ENCODE data around the gene ITPR1.

The ITPR1 gene

DNA sequence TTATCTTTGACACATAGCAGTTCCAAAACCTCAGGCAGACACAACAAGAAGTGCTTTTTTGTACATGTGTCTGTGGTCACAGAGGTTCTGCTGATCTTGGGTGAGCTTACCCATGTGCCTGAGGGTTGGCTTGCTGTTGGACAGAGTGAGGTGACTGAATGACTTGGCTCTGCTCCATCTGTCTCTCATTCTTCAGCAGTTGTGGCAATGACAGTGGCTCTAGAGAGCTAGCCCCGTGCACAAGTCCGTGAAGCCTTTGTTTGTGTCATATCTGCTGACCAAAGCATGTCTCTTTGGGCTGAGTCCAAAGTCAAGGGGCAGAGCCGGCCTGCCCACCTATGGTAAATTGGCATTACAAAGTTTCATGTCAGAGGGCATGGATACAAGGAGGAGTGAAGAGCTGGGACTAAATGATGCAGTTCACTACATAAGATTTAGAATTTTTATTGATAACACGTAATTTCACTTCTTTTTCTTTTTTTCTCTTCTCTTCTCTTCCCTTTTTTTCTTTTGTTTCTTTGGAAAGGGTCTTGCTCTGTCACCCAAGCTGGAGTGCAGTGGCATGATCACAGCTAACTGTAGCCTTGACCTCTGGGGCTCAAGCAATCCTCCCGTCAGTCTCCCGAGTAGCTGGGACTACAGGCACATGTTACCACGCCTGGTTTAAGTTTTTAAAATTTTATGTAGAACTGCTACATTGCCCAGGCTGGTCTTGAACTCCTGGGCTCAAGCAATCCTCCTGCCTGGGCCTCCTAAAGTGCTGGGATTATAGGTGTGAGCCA, 77.9 kb downstream of the ITPR1 start:
- H3K27me3 ChIP-seq (ENCODE audit: control insufficient read depth, insufficient read depth, low read length, poor library complexity, severe bottlenecking) = no peaks in the 10 kb centered on the region
- H3K4me3 ChIP-seq (ENCODE audit: insufficient read depth, low read depth, low read length) = no peak overlapping the region
- WGBS, 2 experiments = 89 to 94% methylated on average over 6 to 7 of the region's 7 CpGs
- no peaks in the 10 kb centered on the region for H3K9me3 ChIP-seq (ENCODE audit: control insufficient read depth, low read length)
- no peaks in the 10 kb centered on the region for H3K36me3 ChIP-seq (ENCODE audit: control insufficient read depth, insufficient read depth, low read length)
- H3K4me1 ChIP-seq (ENCODE audit: control insufficient read depth, insufficient read depth, low read length) = no peaks in the 10 kb centered on the region
- no peak overlapping the region for H3K27ac ChIP-seq (ENCODE audit: insufficient read depth, low read depth, low read length, poor library complexity, severe bottlenecking)

GRCh38 chr3:4571690-4572334, 78.7 kb downstream of the ITPR1 start:
- no peaks in the 10 kb centered on the region for H3K36me3 ChIP-seq (ENCODE audit: control insufficient read depth, insufficient read depth, low read length)
- H3K27ac ChIP-seq (ENCODE audit: insufficient read depth, low read depth, low read length, poor library complexity, severe bottlenecking) = no peak overlapping the region
- no peaks in the 10 kb centered on the region for H3K9me3 ChIP-seq (ENCODE audit: control insufficient read depth, low read length)
- H3K4me1 ChIP-seq (ENCODE audit: control insufficient read depth, insufficient read depth, low read length) = no peaks in the 10 kb centered on the region
- H3K27me3 ChIP-seq (ENCODE audit: control insufficient read depth, insufficient read depth, low read length, poor library complexity, severe bottlenecking) = no peaks in the 10 kb centered on the region
- WGBS, 2 experiments = 90 to 96% methylated on average over 1 of the region's 1 CpG
- H3K4me3 ChIP-seq (ENCODE audit: insufficient read depth, low read depth, low read length) = no peak overlapping the region

- H3K4me1 ChIP-seq (ENCODE audit: control insufficient read depth, insufficient read depth, low read length) = no peaks in the 10 kb centered on the region
- no peak overlapping the region for H3K4me3 ChIP-seq (ENCODE audit: insufficient read depth, low read depth, low read length)
- H3K9me3 ChIP-seq (ENCODE audit: control insufficient read depth, low read length) = no peaks in the 10 kb centered on the region
- no peaks in the 10 kb centered on the region for H3K36me3 ChIP-seq (ENCODE audit: control insufficient read depth, insufficient read depth, low read length)
- no peak overlapping the region for H3K27ac ChIP-seq (ENCODE audit: insufficient read depth, low read depth, low read length, poor library complexity, severe bottlenecking)
- WGBS, 2 experiments = 95% methylated on average over 2 of the region's 2 CpGs
- no peaks in the 10 kb centered on the region for H3K27me3 ChIP-seq (ENCODE audit: control insufficient read depth, insufficient read depth, low read length, poor library complexity, severe bottlenecking)
Measured at GRCh38 chr3:4573153-4573552, 80.0 kb downstream of the ITPR1 start.

- WGBS, 2 experiments = 94 to 97% methylated on average over 5 to 6 of the region's 6 CpGs
- H3K9me3 ChIP-seq (ENCODE audit: control insufficient read depth, low read length) = no peaks in the 10 kb centered on the region
Measured at GRCh38 chr3:4574426-4574965, 81.3 kb downstream of the ITPR1 start.

GRCh38 chr3:4575381-4575780, 82.2 kb downstream of the ITPR1 start:
- H3K4me3 ChIP-seq (ENCODE audit: insufficient read depth, low read depth, low read length) = no peak overlapping the region
- no peaks in the 10 kb centered on the region for H3K27me3 ChIP-seq (ENCODE audit: control insufficient read depth, insufficient read depth, low read length, poor library complexity, severe bottlenecking)
- H3K4me1 ChIP-seq (ENCODE audit: control insufficient read depth, insufficient read depth, low read length) = peaks cover under 1% of the 10 kb centered on the region
- no peaks in the 10 kb centered on the region for H3K9me3 ChIP-seq (ENCODE audit: control insufficient read depth, low read length)
- no peak overlapping the region for H3K27ac ChIP-seq (ENCODE audit: insufficient read depth, low read depth, low read length, poor library complexity, severe bottlenecking)
- H3K36me3 ChIP-seq (ENCODE audit: control insufficient read depth, insufficient read depth, low read length) = no peaks in the 10 kb centered on the region

More at GRCh38 chr3:4574426-4574965, 81.3 kb downstream of the ITPR1 start:
- Histone ChIP-seq H3K27me3 (ENCODE audit: control insufficient read depth, insufficient read depth, low read length, poor library complexity, severe bottlenecking) (no peaks in the 10 kb centered on the region), H3K4me3 (ENCODE audit: insufficient read depth, low read depth, low read length) (no peak overlapping the region), H3K27ac (ENCODE audit: insufficient read depth, low read depth, low read length, poor library complexity, severe bottlenecking) (no peak overlapping the region), H3K4me1 (ENCODE audit: control insufficient read depth, insufficient read depth, low read length) (no peaks in the 10 kb centered on the region), H3K36me3 (ENCODE audit: control insufficient read depth, insufficient read depth, low read length) (no peaks in the 10 kb centered on the region)

GRCh38 chr3:4577721-4578120, 84.6 kb downstream of the ITPR1 start:
- Histone ChIP-seq H3K27me3 (ENCODE audit: control insufficient read depth, insufficient read depth, low read length, poor library complexity, severe bottlenecking) (no peaks in the 10 kb centered on the region), H3K4me3 (ENCODE audit: insufficient read depth, low read depth, low read length) (no peak overlapping the region), H3K36me3 (ENCODE audit: control insufficient read depth, insufficient read depth, low read length) (no peaks in the 10 kb centered on the region), H3K9me3 (ENCODE audit: control insufficient read depth, low read length) (no peaks in the 10 kb centered on the region), H3K27ac (ENCODE audit: insufficient read depth, low read depth, low read length, poor library complexity, severe bottlenecking) (no peak overlapping the region), H3K4me1 (ENCODE audit: control insufficient read depth, insufficient read depth, low read length) (peaks cover 4% of the 10 kb centered on the region)
- 94% methylated on average over 3 of the region's 3 CpGs for WGBS, 2 experiments

DNA sequence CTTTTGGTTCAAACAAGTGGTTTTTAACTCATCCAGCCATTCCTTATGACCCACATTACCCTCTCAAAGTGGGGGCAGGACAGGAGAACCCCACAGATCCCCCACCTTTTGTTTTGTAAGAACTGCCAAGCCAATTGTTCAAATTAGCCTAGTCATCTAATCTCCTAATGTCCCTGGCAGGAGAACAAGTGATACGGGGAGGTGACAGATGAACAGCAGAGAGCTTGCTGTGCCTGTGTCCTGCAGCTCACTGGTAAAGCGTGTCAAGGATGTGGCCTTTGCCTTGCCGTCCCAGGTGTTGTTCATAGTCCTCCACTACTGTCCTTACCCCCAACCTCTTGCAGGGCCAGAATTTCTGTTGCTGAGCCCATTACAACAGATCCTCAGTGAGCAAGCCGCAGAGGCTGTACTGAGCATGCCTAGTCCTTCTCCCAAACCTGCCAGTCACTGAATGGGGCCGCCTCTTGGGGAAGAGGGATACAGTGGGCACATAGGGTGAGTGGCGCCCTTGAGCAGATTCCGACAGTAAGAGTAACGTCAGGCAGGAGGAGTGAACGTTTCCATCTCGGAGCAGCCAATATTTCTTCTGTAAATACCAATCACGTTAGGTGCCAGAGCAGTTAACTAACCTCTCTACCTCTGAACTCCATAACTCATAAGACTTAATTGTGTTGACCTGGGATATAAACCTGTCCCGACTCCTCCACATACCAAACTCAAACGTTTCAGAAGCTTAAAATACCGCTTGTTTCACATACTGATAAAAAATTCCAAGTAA, 87.4 kb downstream of the ITPR1 start:
- Histone ChIP-seq H3K27ac (ENCODE audit: insufficient read depth, low read depth, low read length, poor library complexity, severe bottlenecking) (no peak overlapping the region), H3K4me3 (ENCODE audit: insufficient read depth, low read depth, low read length) (no peak overlapping the region), H3K27me3 (ENCODE audit: control insufficient read depth, insufficient read depth, low read length, poor library complexity, severe bottlenecking) (no peaks in the 10 kb centered on the region), H3K4me1 (ENCODE audit: control insufficient read depth, insufficient read depth, low read length) (peaks cover 4% of the 10 kb centered on the region), H3K9me3 (ENCODE audit: control insufficient read depth, low read length) (no peaks in the 10 kb centered on the region), H3K36me3 (ENCODE audit: control insufficient read depth, insufficient read depth, low read length) (no peaks in the 10 kb centered on the region)
- WGBS, 2 experiments = 87 to 93% methylated on average over 14 of the region's 14 CpGs

- H3K27me3 ChIP-seq (ENCODE audit: control insufficient read depth, insufficient read depth, low read length, poor library complexity, severe bottlenecking) = no peaks in the 10 kb centered on the region
- H3K9me3 ChIP-seq (ENCODE audit: control insufficient read depth, low read length) = no peaks in the 10 kb centered on the region
- H3K27ac ChIP-seq (ENCODE audit: insufficient read depth, low read depth, low read length, poor library complexity, severe bottlenecking) = no peak overlapping the region
- H3K36me3 ChIP-seq (ENCODE audit: control insufficient read depth, insufficient read depth, low read length) = no peaks in the 10 kb centered on the region
- 94 to 95% methylated on average over 3 of the region's 3 CpGs for WGBS, 2 experiments
- peaks cover 4% of the 10 kb centered on the region for H3K4me1 ChIP-seq (ENCODE audit: control insufficient read depth, insufficient read depth, low read length)
- H3K4me3 ChIP-seq (ENCODE audit: insufficient read depth, low read depth, low read length) = no peak overlapping the region
Measured at GRCh38 chr3:4581124-4581424, 87.9 kb downstream of the ITPR1 start.

DNA sequence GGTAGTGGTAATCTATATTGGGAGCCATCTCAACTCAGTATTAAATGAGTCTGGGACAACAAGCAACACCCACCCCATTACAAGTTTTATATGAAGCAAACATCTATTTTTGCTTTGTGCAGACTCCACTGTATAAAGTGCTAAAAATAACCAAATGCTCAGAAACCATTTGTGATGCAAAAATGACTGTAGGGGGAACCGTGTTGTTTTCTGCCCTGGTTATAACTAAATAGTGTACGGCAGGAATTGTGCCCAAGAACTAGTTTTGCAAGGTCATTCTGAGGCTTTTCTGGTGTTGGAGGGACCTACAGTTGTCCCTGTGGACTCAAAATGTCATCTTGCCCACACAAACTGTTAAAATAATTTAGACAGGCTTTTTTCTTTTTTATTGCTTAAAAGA, 88.3 kb downstream of the ITPR1 start:
- Histone ChIP-seq H3K9me3 (ENCODE audit: control insufficient read depth, low read length) (no peaks in the 10 kb centered on the region), H3K27me3 (ENCODE audit: control insufficient read depth, insufficient read depth, low read length, poor library complexity, severe bottlenecking) (no peaks in the 10 kb centered on the region), H3K4me3 (ENCODE audit: insufficient read depth, low read depth, low read length) (no peak overlapping the region), H3K36me3 (ENCODE audit: control insufficient read depth, insufficient read depth, low read length) (no peaks in the 10 kb centered on the region), H3K4me1 (ENCODE audit: control insufficient read depth, insufficient read depth, low read length) (peaks cover 4% of the 10 kb centered on the region), H3K27ac (ENCODE audit: insufficient read depth, low read depth, low read length, poor library complexity, severe bottlenecking) (no peak overlapping the region)
- 91 to 93% methylated on average over 2 of the region's 2 CpGs for WGBS, 2 experiments

All from ectodermal cell (in vitro differentiated cells).